IMR-90 (cell line): ENCODE measurements around the gene PRRX1. TPM values are rescaled to one million over a fixed set of nuclear protein-coding genes. Genes with fewer than 3 reads are reported as not detected.

ENCODE experiments used
- ATAC-seq: fragments of 200-7000 bp; cut with Tn5 transposase; 2 replicates; pipeline ENCODE4 v1.9.1; 2020; ENCODE audit warnings: low read depth, mild to moderate bottlenecking, moderate library complexity
- BruUV-seq: library from RNA; stranded (reverse); fragments of 400-500 nt; replicated peaks from 2 replicates; lab custom pipeline; 2021; lab: Mats Ljungman, UMichigan
- CTCF ChIA-PET: fragments of 300-600 bp; formaldehyde crosslinking; extraction: SDS; loops from one replicate; lab custom pipeline; 2021; ENCODE audit warnings: antibody characterized with exemption; lab: Yijun Ruan, JAX
- POLR2A ChIA-PET: fragments of 300-600 bp; sonication (Branson Sonifier 250); formaldehyde crosslinking; loops from one replicate; lab custom pipeline; 2022; ENCODE audit warnings: antibody characterized with exemption; ENCODE audit not compliant: unreplicated experiment; lab: Charles Lee
- DNase-seq: peaks from one replicate; pipeline ENCODE4 v3.0.0; 2013
- H2AFZ ChIP-seq: replicated peaks from 2 replicates; pipeline ENCODE3; 2013; ENCODE audit warnings: low read length, mild to moderate bottlenecking; ENCODE audit not compliant: poor library complexity
- H2AK5ac ChIP-seq: 2 replicates; pipeline ENCODE4 v1.6.1; 2013; ENCODE audit warnings: low read depth, low read length, inconsistent platforms
- H2AK9ac ChIP-seq: replicated peaks from 2 replicates; pipeline ENCODE3; 2013; ENCODE audit warnings: mild to moderate bottlenecking, low read depth, low read length, moderate library complexity; ENCODE audit not compliant: poor library complexity
- H2BK120ac ChIP-seq: 2 replicates; pipeline ENCODE4 v1.6.1; 2013; ENCODE audit warnings: low read depth, low read length, inconsistent platforms
- H2BK15ac ChIP-seq: 3 replicates; pipeline ENCODE4 v1.6.1; 2013; ENCODE audit warnings: low read depth, low read length, inconsistent platforms
- H2BK20ac ChIP-seq: 2 replicates; pipeline ENCODE4 v1.6.1; 2013; ENCODE audit warnings: low read depth, mild to moderate bottlenecking, inconsistent platforms, low read length, moderate library complexity
- H2BK5ac ChIP-seq: 2 replicates; pipeline ENCODE4 v1.6.1; 2013; ENCODE audit warnings: mild to moderate bottlenecking, low read depth, low read length, inconsistent platforms; ENCODE audit not compliant: poor library complexity, severe bottlenecking
- H3K14ac ChIP-seq: replicated peaks from 2 replicates; pipeline ENCODE4 v1.6.1; 2013; ENCODE audit warnings: low read depth, low read length, inconsistent platforms
- H3K18ac ChIP-seq: 2 replicates; pipeline ENCODE4 v1.6.1; 2013; ENCODE audit warnings: low read depth, low read length, control low read depth
- H3K23ac ChIP-seq: 2 replicates; pipeline ENCODE4 v1.6.1; 2013; ENCODE audit warnings: low read depth, low read length, inconsistent platforms
- H3K27ac ChIP-seq: 2 replicates; pipeline ENCODE4 v1.5.1; 2013; ENCODE audit warnings: mild to moderate bottlenecking, control low read depth, low read length; ENCODE audit not compliant: insufficient read depth
- H3K27me3 ChIP-seq: 2 replicates; pipeline ENCODE4 v1.6.1; 2013; ENCODE audit warnings: low read length; ENCODE audit not compliant: control insufficient read depth, insufficient read depth
- H3K36me3 ChIP-seq: 2 replicates; pipeline ENCODE4 v1.6.1; 2013; ENCODE audit warnings: low read length, mixed read lengths; ENCODE audit not compliant: control insufficient read depth, insufficient read depth
- H3K4ac ChIP-seq: 2 replicates; pipeline ENCODE4 v1.6.1; 2013; ENCODE audit warnings: low read depth, low read length, inconsistent platforms
- H3K4me1 ChIP-seq: 2 replicates; pipeline ENCODE4 v1.6.1; 2013; ENCODE audit warnings: low read length, mixed read lengths; ENCODE audit not compliant: control insufficient read depth, insufficient read depth
- H3K4me2 ChIP-seq: 2 replicates; pipeline ENCODE4 v1.6.1; 2013; ENCODE audit warnings: low read depth, mild to moderate bottlenecking, control low read depth, low read length, moderate library complexity
- H3K4me3 ChIP-seq: 2 replicates; pipeline ENCODE4 v1.5.1; 2013; ENCODE audit warnings: low read depth, mild to moderate bottlenecking, control low read depth, low read length, moderate library complexity; ENCODE audit not compliant: insufficient read depth
- H3K56ac ChIP-seq: 2 replicates; pipeline ENCODE4 v1.6.1; 2013; ENCODE audit warnings: low read length, inconsistent platforms; ENCODE audit not compliant: insufficient read depth; ENCODE audit errors: extremely low read depth
- H3K79me1 ChIP-seq, 2 experiments: 2 replicates each; pipeline ENCODE4 v1.6.1; 2013; ENCODE audit warnings: low read length in 2 of 2, inconsistent platforms in 1 of 2, low read depth in 1 of 2
- H3K9ac ChIP-seq: 2 replicates; pipeline ENCODE4 v1.6.1; 2013; ENCODE audit warnings: low read depth, low read length, control low read depth
- H3K9me1 ChIP-seq: 2 replicates; pipeline ENCODE4 v1.6.1; 2013; ENCODE audit warnings: low read length, inconsistent platforms; ENCODE audit not compliant: insufficient read depth
- H3K9me3 ChIP-seq: 2 replicates; pipeline ENCODE4 v1.6.1; 2013; ENCODE audit warnings: low read length; ENCODE audit not compliant: control insufficient read depth, insufficient read depth
- H4K20me1 ChIP-seq: 2 replicates; pipeline ENCODE4 v1.6.1; 2013; ENCODE audit warnings: low read length, inconsistent platforms; ENCODE audit not compliant: insufficient read depth
- H4K5ac ChIP-seq: 2 replicates; pipeline ENCODE4 v1.6.1; 2013; ENCODE audit warnings: mild to moderate bottlenecking, low read depth, low read length, control low read depth
- H4K8ac ChIP-seq, 2 experiments: 2 replicates each; pipeline ENCODE4 v1.6.1; 2013; ENCODE audit warnings: low read depth in 2 of 2, low read length in 2 of 2, control low read depth in 1 of 2, inconsistent platforms in 1 of 2
- H4K91ac ChIP-seq: 2 replicates; pipeline ENCODE4 v1.6.1; 2013; ENCODE audit warnings: low read depth, low read length, inconsistent platforms; ENCODE audit not compliant: insufficient read depth
- RFX5 ChIP-seq: IDR thresholded peaks from 2 replicates; pipeline ENCODE4 v1.8.0; 2012; ENCODE audit warnings: low read depth, mild to moderate bottlenecking, low read length, moderate library complexity
- whole genome bisulfite sequencing, 2 experiments: methylation state at CpG; one replicate each; pipeline versions ENCODE4 v1.1.5 to v1.1.7; 2013; ENCODE audit warnings: missing lambda C conversion rate in 2 of 2; ENCODE audit not compliant: insufficient read length in 1 of 2; ENCODE audit errors: extremely low coverage in 2 of 2; 5-methylcytosine and 5-hydroxymethylcytosine counted together
- dilution Hi-C: fragments of 300-500 bp; cut with HindIII; formaldehyde crosslinking; loops from one replicate; pipeline ENCODE4 v1.14.3; 2018; ENCODE audit warnings: low sequenced_read_pairs; ENCODE audit not compliant: unreplicated experiment
- in situ Hi-C: fragments of 300-500 bp; cut with MboI; formaldehyde crosslinking; loops from 3 replicates; pipeline ENCODE4 v1.14.3; 2019; ENCODE audit warnings: low sequenced_read_pairs, inconsistent platforms, mixed read lengths
- intact Hi-C: fragments of 100-400 bp; cut with micrococcal nuclease; formaldehyde crosslinking; loops from 2 replicates; pipeline ENCODE4 v1.10.0; 2022
- polyA plus RNA-seq, 3 experiments: library from polyadenylated mRNA; depleted of rRNA; stranded (reverse); fragments of >200 nt; gene quantifications; 2 replicates each; pipeline ENCODE4 v1.2.3, GENCODE V29; 2012; ENCODE audit warnings: low replicate concordance in 1 of 3
- total RNA-seq: library from RNA; depleted of rRNA; stranded (reverse); fragments of >200 nt; gene quantifications from 2 replicates; pipeline ENCODE4 v1.2.3, GENCODE V29; 2012

The PRRX1 gene
- total and polyA plus RNA-seq, 2 of the 4 experiments (the other 2 are of a cell fraction) = 50.0 to 65.4 TPM

DNA sequence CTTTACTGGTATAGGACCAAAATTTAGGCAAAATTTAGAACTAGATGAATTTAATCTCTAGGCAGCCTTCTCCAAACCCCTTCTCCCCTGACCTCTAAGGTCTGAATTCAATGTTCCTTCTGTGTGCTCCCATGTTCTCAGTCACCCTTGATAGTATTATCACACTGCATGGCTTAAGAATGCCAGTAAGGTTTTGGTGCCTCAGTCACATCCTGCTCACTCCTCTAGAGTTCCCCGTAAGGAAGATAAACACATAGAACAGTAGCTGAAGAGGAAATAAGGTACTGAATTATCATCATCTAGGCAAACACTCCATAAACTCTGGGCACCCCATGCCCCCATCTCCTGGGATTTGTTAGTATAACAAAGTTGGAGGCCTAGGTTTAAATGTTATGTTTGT lies 18.2 kb downstream of the PRRX1 start:
- Histone ChIP-seq H2BK5ac (peak overlapping the region; percentile 65), H3K56ac (no peak overlapping the region), H3K9ac (no peak overlapping the region), H3K36me3 (no peaks in the 10 kb centered on the region; the same call in 1 of the 2 replicates), H2AK5ac (no peak overlapping the region), H2AFZ (no peak overlapping the region), H3K27me3 (no peaks in the 10 kb centered on the region), H3K14ac (0 out of 2 replicates have a peak overlapping the region, but pooled peaks have one; percentile 37), H2AK9ac (no peak overlapping the region), H4K8ac (peak overlapping the region in 1 of 2 experiments; percentile 2; a peak in 1 of 4 replicates), H3K27ac (no peak overlapping the region), H2BK120ac (peak overlapping the region; percentile 42; the same call in 1 of the 2 replicates), H4K20me1 (no peaks in the 10 kb centered on the region), H3K18ac (peak overlapping the region; percentile 2; the same call in 1 of the 2 replicates), H3K9me1 (peaks cover 9% of the 10 kb centered on the region; the same call in 1 of the 2 replicates), H4K5ac (no peak overlapping the region), H4K91ac (0 out of 2 replicates have a peak overlapping the region, but pooled peaks have one; percentile 1), H3K4me2 (no peak overlapping the region), H2BK15ac (no peak overlapping the region), H3K79me1 (peaks cover 21 to 66% of the 10 kb centered on the region in 2 experiments), H3K4ac (peak overlapping the region; percentile 33; the same call in 1 of the 2 replicates), H3K9me3 (no peaks in the 10 kb centered on the region), H3K4me3 (no peak overlapping the region), H3K4me1 (peaks cover 10% of the 10 kb centered on the region), H3K23ac (peak overlapping the region; percentile 35; the same call in 1 of the 2 replicates), H2BK20ac (no peak overlapping the region; the same call in 1 of the 2 replicates)
- peak; percentile 33 for ATAC-seq
- WGBS, 2 experiments = no CpG with 5 or more reads among the region's 1 CpG
- intact Hi-C loops (no loop called here), dilution Hi-C loops (no loop called here), in situ Hi-C loops (no loop called here)
- DNase-seq = peak; percentile 72
- CTCF ChIA-PET = no interaction called here
- BruUV-seq = no TSS peak
- TF ChIP-seq RFX5 = no peak
- POLR2A ChIA-PET = no interaction called here
